Epithelial cell of proximal tubule (primary cell): ENCODE data around the gene HSPBAP1. TPM values are rescaled to one million over a fixed set of nuclear protein-coding genes. Genes with fewer than 3 reads are reported as not detected.
"Not testable (repeated sequence)": the region's sequence is repeated elsewhere in the genome, so short reads cannot be mapped to it uniquely, and the experiment has no call there.

Experiments
- DNase-seq: peaks from one replicate; pipeline ENCODE4 v3.0.0-alpha.2; 2011; ENCODE audit warnings: low read depth
- H3K4me3 ChIP-seq: 2 replicates; pipeline ENCODE4 v1.5.1; 2011; ENCODE audit warnings: low read depth, mild to moderate bottlenecking, low read length
- total RNA-seq: library from RNA; depleted of rRNA; stranded (reverse); fragments of >200 nt; gene quantifications from 2 replicates; pipeline ENCODE4 v1.2.3, GENCODE V29; 2015
- TF ChIP-seq, protein P1 (sequence below): conservative IDR thresholded peaks from 2 replicates; pipeline ENCODE4 v1.5.1; 2012; ENCODE audit warnings: low read depth, mild to moderate bottlenecking, low read length

Gene HSPBAP1
- total RNA-seq, 1 donor from 2014 or later = 5.0 TPM

DNA sequence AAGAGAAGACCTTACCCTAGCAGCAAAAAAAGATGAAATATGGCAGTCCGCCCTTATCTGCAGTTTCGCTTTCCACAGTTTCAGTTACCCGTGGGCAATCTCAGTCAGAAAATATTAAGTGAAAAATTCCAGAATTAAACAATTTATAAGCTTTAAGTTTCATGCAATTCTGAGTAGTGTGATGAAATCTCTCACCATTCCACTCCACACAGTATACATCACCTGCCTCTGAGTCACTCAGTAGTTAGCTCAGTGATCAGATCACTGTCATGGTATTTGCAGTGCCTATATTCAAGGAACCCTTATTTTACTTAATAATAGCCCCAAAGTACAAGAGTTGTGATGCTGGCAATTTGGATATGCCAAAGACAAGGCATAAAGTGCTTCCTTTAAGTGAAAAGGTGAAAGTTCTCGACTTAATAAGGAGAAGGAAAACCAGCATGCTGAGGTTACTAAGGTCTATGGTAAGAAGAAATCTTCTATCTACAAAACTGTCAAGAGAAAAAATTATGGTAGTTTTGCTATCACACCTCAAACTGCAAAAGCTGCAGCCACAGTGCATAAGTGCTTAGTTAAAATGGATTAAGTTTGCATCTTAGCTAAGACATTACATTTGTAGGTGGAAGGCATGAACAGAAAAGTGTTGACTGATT lies 48.1 kb downstream of the HSPBAP1 start:
- no peak overlapping the region for H3K4me3 ChIP-seq
- peak; percentile 59 for DNase-seq

DNA sequence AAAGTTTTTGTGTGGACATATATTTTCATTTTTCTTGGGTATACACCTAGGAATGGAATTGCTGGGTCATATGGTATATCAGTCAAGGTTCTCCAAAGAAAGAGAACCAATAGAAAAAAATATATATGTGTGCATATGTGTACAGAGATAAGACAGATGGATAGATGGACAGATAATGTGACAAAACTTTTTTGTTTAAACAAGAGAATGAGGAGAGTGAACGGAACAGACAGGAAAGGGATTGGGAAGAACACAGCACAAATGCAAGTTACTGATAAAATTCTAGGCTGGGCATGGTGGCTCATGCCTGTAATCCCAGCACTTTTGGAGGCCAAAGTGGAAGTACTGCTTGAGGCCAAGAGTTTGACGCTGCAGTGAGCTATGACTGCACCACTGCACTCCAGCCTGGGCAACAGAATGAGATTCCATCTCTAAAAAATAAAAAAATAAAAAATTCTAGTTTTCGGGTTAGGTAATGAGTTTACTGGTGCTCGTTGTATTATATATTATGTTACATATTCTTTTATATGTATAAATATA lies 50.0 kb downstream of the HSPBAP1 start:
- TF ChIP-seq, protein P1, sequence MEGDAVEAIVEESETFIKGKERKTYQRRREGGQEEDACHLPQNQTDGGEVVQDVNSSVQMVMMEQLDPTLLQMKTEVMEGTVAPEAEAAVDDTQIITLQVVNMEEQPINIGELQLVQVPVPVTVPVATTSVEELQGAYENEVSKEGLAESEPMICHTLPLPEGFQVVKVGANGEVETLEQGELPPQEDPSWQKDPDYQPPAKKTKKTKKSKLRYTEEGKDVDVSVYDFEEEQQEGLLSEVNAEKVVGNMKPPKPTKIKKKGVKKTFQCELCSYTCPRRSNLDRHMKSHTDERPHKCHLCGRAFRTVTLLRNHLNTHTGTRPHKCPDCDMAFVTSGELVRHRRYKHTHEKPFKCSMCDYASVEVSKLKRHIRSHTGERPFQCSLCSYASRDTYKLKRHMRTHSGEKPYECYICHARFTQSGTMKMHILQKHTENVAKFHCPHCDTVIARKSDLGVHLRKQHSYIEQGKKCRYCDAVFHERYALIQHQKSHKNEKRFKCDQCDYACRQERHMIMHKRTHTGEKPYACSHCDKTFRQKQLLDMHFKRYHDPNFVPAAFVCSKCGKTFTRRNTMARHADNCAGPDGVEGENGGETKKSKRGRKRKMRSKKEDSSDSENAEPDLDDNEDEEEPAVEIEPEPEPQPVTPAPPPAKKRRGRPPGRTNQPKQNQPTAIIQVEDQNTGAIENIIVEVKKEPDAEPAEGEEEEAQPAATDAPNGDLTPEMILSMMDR = no peak

More for the DNA sequence above, 48.1 kb downstream of the HSPBAP1 start:
- TF ChIP-seq, protein P1 = no peak

DNA sequence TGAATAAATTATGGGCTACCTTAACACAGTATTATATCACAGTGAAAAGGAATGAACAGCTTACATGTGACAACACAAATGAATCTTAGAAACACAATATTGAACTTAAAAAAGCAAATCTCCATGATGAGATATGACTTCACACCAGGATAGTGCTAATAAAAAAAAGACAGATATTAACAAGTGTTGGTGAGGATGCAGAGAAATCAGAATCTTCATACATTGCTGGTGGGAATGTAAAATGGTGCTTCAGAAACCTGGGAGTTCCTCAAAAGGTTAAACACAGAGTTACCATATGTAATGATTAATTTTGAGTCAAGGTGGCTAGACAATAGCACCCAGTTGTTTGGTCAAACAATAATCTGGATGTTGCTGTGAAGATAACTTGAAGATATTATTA lies 51.4 kb downstream of the HSPBAP1 start:
- TF ChIP-seq, protein P1 = no peak
- no peak for DNase-seq

More for the DNA sequence above, 50.0 kb downstream of the HSPBAP1 start:
- no peak for DNase-seq
- H3K4me3 ChIP-seq = no peak overlapping the region

DNA sequence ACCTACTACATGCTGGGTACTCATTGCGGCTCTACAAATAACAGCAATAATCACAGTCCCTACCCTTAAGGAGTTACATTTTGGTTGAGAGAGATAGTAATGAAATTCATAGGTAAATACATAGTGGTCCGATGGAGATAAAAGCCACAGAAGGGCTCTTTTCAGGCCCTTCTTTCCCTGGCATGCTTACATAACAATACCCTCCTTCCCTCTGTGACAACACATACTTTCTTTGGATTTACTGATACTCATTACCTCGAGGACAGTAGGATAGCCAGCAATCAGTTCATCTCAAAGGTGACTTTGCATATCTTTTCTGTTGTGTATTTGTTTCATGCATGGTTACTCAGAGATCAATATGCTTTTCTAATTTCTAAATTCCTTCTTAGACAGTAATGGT lies 54.5 kb downstream of the HSPBAP1 start:
- H3K4me3 ChIP-seq = no peak overlapping the region
- TF ChIP-seq, protein P1 = no peak
- DNase-seq = no peak

More for the DNA sequence above, 51.4 kb downstream of the HSPBAP1 start:
- no peak overlapping the region for H3K4me3 ChIP-seq

DNA sequence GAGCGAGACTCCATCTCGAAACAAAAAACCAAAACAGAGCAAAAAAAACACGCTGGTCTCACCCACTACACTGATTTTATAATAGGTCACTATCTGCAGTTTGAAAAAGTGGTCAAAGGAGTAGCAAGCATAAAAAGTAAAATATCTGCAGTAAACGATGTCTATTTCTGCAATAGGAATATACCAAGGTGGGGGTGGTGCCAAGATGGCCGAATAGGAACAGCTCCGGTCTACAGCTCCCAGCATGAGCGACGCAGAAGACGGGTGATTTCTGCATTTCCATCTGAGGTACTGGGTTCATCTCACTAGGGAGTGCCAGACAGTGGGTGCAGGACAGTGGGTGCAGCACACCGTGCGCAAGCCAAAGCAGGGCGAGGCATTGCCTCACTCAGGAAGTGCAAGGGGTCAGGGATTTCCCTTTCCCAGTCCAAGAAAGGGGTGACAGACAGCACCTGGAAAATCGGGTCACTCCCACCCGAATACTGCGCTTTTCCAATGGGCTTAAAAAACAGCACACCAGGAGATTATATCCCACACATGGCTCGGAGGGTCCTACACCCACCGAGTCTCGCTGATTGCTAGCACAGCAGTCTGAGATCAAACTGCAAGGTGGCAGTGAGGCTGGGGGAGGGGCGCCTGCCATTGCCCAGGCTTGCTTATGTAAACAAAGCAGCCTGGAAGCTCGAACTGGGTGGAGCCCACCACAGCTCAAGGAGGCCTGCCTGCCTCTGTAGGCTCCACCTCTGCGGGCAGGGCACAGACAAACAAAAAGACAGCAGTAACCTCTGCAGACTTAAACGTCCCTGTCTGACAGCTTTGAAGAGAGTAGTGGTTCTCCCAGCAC lies 60.7 kb downstream of the HSPBAP1 start:
- not testable (repeated sequence) for DNase-seq, H3K4me3 ChIP-seq

DNA sequence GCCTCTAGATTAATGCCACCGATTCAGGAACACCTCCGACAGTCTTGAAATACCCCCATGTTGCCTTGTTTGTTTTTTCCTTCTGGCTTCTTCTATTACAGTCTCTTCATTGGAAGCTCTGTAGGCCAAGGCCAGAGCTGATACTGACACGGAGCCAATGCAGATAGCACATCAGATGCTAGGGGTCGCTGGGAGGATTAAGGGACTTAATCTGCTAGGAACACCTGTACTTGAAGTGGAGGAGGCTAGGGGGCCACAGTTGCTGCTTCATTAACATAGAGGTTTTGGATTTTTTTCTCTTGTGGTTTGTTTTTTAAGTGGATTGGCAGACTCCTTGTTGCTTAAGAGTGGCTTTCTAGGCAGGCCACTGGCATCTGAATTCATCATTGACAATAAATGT lies 63.4 kb downstream of the HSPBAP1 start:
- H3K4me3 ChIP-seq = no peak overlapping the region
- DNase-seq = no peak
- TF ChIP-seq, protein P1 = no peak

DNA sequence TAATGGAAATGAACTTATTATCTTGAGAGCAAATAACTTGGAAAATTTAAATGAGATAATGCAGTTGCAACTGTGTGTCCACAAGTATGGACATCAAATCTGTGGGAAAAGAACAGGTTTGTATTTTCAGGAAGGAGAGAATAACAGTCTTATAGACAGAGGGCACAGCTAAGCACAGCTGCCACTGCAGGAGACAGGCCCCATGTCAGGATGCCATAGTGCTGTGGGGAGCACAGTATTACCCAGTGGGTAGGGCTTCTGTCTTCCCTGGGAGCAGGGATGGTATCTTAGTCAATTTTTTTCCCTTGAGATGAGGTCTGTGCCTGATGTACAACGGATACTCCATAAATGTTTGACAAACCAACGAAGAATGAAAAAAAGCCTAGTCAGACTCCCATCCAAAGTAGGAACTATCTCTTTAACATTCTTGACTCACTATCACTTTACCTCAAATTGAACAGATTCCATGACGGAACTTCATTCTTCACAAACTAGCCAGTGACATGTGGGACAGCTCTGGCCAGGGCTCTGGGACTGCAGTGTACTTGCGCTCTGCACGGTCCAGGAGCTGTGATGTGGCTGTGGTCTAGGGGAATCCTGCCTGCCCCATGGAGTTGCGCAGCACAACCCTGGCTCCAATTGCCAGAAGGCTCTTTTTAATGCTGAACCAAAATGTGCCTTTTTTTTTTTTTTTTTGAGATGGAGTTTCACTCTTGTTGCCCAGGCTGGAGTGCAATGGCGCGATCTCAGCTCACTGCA lies 64.7 kb downstream of the HSPBAP1 start:
- H3K4me3 ChIP-seq = no peak overlapping the region
- DNase-seq = no peak
- TF ChIP-seq, protein P1 = no peak
